HepG2 (cell line): ENCODE data around the gene ULK4. TPM values are rescaled to one million over a fixed set of nuclear protein-coding genes. Genes with fewer than 3 reads are reported as not detected.

ENCODE experiments used
- ATAC-seq: fragments of 200-7000 bp; cut with Tn5 transposase; 3 replicates; pipeline ENCODE4 v1.9.1; 2020; ENCODE audit warnings: mild to moderate bottlenecking, moderate library complexity
- BruUV-seq: library from RNA; stranded (reverse); fragments of 400-500 nt; replicated peaks from 2 replicates; lab custom pipeline; 2021; lab: Mats Ljungman, UMichigan
- CTCF ChIA-PET: fragments of 300-600 bp; formaldehyde crosslinking; extraction: SDS; loops from one replicate; lab custom pipeline; 2021; ENCODE audit warnings: low total read pairs, inconsistent platforms, low intra/inter-chr PET ratio; lab: Yijun Ruan, JAX
- POLR2A ChIA-PET: fragments of 350-600 bp; sonication (Branson Sonifier 250); formaldehyde crosslinking; loops from one replicate; lab custom pipeline; 2020; ENCODE audit warnings: antibody characterized with exemption, inconsistent platforms; lab: Yijun Ruan, JAX
- DNase-seq: peaks from one replicate; pipeline ENCODE4 v3.0.0-alpha.2; 2015; ENCODE audit warnings: low spot score
- FAIRE-seq: peaks from 3 replicates; lab custom pipeline; 2011; peaks lifted over from hg19 to GRCh38; lab: Jason Lieb, UNC
- H2AFZ ChIP-seq: one replicate; pipeline ENCODE4 v1.6.1; 2011; ENCODE audit warnings: low read length, inconsistent platforms
- H3K27ac ChIP-seq: fragments of 300-600 bp; 3 replicates; pipeline ENCODE4 v1.8.0; 2011; ENCODE audit warnings: mixed run types, mild to moderate bottlenecking, mixed read lengths, low read length, inconsistent platforms; ENCODE audit not compliant: insufficient read depth; ENCODE audit errors: extremely low read length
- H3K27me3 ChIP-seq, 2 experiments: fragments of 200-600 bp in 1 of 2; 2 replicates in 1 of 2; 3 replicates in 1 of 2; pipeline versions ENCODE4 v1.6.0 to v1.8.0; 2011; ENCODE audit warnings: low read length in 2 of 2, mild to moderate bottlenecking in 2 of 2, moderate library complexity in 2 of 2, inconsistent platforms in 1 of 2; ENCODE audit not compliant: insufficient read depth in 2 of 2, control insufficient read depth in 1 of 2
- H3K36me3 ChIP-seq, 2 experiments: fragments of 200-600 bp in 1 of 2; replicated peaks in 1 of 2; 2 replicates in 1 of 2; 3 replicates in 1 of 2; pipeline versions ENCODE4 v1.5.1 to v1.8.0; 2011; ENCODE audit warnings: low read length in 2 of 2, inconsistent platforms in 1 of 2; ENCODE audit not compliant: insufficient read depth in 2 of 2, control insufficient read depth in 1 of 2
- H3K4me1 ChIP-seq: 2 replicates; pipeline ENCODE4 v1.5.1; 2012; ENCODE audit warnings: low read length, inconsistent platforms; ENCODE audit not compliant: insufficient read depth
- H3K4me2 ChIP-seq: 2 replicates; pipeline ENCODE4 v1.6.0; 2011; ENCODE audit warnings: low read depth, low read length, inconsistent platforms
- H3K4me3 ChIP-seq, 3 experiments: fragments of 200-600 bp in 1 of 3; sonication (generic), shearing (Covaris generic) in 1 of 3; replicated peaks in 1 of 3; 2 replicates each; pipeline ENCODE4 v1.5.1; 2011 to 2016; ENCODE audit warnings: low read length in 3 of 3, inconsistent platforms in 2 of 3, low read depth in 2 of 3, mild to moderate bottlenecking in 2 of 3, control low read depth in 1 of 3, mixed read lengths in 1 of 3; ENCODE audit not compliant: insufficient read depth in 1 of 3
- H3K79me2 ChIP-seq: one replicate; pipeline ENCODE4 v1.6.1; 2011; ENCODE audit warnings: low read length, inconsistent platforms; ENCODE audit not compliant: insufficient read depth
- H3K9ac ChIP-seq: 2 replicates; pipeline ENCODE4 v1.6.0; 2011; ENCODE audit warnings: mild to moderate bottlenecking, low read depth, low read length, inconsistent platforms; ENCODE audit not compliant: insufficient read depth
- H3K9me3 ChIP-seq: 2 replicates; pipeline ENCODE4 v1.5.1; 2012; ENCODE audit warnings: mild to moderate bottlenecking, low read length
- H4K20me1 ChIP-seq: 2 replicates; pipeline ENCODE4 v1.6.0; 2011; ENCODE audit warnings: inconsistent platforms, mild to moderate bottlenecking, low read length, moderate library complexity; ENCODE audit not compliant: insufficient read depth
- AKAP8 ChIP-seq: sonication (generic); formaldehyde crosslinking; IDR thresholded peaks from 2 replicates; pipeline ENCODE4 v1.5.1; 2020; ENCODE audit warnings: mild to moderate bottlenecking, missing genetic modification reagents
- CEBPB ChIP-seq: IDR thresholded peaks from 2 replicates; pipeline ENCODE4 v1.6.1; 2011; ENCODE audit warnings: low read depth, low read length, improper control_type of control experiment, borderline replicate concordance
- CEBPG ChIP-seq: IDR thresholded peaks from 2 replicates; pipeline ENCODE4 v1.6.1; 2016
- DMAP1 ChIP-seq: IDR thresholded peaks from 2 replicates; pipeline ENCODE4 v1.6.1; 2016
- DPF2 ChIP-seq: sonication (generic); formaldehyde crosslinking; IDR thresholded peaks from 2 replicates; pipeline ENCODE4 v1.4.0; 2020; ENCODE audit warnings: mild to moderate bottlenecking, low read depth, missing genetic modification reagents, borderline replicate concordance
- KMT2B ChIP-seq: IDR thresholded peaks from 2 replicates; pipeline ENCODE4 v1.6.1; 2016; ENCODE audit warnings: missing genetic modification reagents, missing compliant biosample characterization
- MIXL1 ChIP-seq: IDR thresholded peaks from 2 replicates; pipeline ENCODE4 v1.6.1; 2016
- MTA1 ChIP-seq: sonication (generic); formaldehyde crosslinking; IDR thresholded peaks from 2 replicates; pipeline ENCODE4 v1.4.0; 2020; ENCODE audit warnings: missing genetic modification reagents, mild to moderate bottlenecking, borderline replicate concordance
- MXD3 ChIP-seq: IDR thresholded peaks from 2 replicates; pipeline ENCODE4 v1.6.1; 2016; ENCODE audit warnings: mild to moderate bottlenecking, missing biosample characterization, missing genetic modification reagents
- PAXIP1 ChIP-seq: sonication (generic); formaldehyde crosslinking; conservative IDR thresholded peaks from 2 replicates; pipeline ENCODE4 v1.4.0; 2020; ENCODE audit warnings: mild to moderate bottlenecking, missing genetic modification reagents, moderate library complexity
- RAD21 ChIP-seq: fragments of 450-650 bp; formaldehyde crosslinking; IDR thresholded peaks from 2 replicates; pipeline ENCODE4 v1.5.0; 2020; ENCODE audit warnings: mild to moderate bottlenecking
- REL ChIP-seq: sonication (generic); formaldehyde crosslinking; conservative IDR thresholded peaks from 2 replicates; pipeline ENCODE4 v1.8.0; 2022; ENCODE audit warnings: mild to moderate bottlenecking, missing genetic modification reagents, moderate library complexity
- SMAD9 ChIP-seq: sonication (generic); formaldehyde crosslinking; IDR thresholded peaks from 2 replicates; pipeline ENCODE4 v1.5.1; 2020; ENCODE audit warnings: mild to moderate bottlenecking, missing genetic modification reagents
- STAG1 ChIP-seq: sonication (generic); formaldehyde crosslinking; IDR thresholded peaks from 2 replicates; pipeline ENCODE4 v1.4.0; 2020; ENCODE audit warnings: missing genetic modification reagents
- TEF ChIP-seq: sonication (generic); formaldehyde crosslinking; IDR thresholded peaks from 2 replicates; pipeline ENCODE4 v1.5.0; 2020; ENCODE audit warnings: missing genetic modification reagents
- ZMYM3 ChIP-seq: sonication (generic); formaldehyde crosslinking; IDR thresholded peaks from 2 replicates; pipeline ENCODE4 v1.5.1; 2020; ENCODE audit warnings: mild to moderate bottlenecking, missing genetic modification reagents
- ZNF136 ChIP-seq: sonication (generic); formaldehyde crosslinking; IDR thresholded peaks from 2 replicates; pipeline ENCODE4 v1.8.1; 2022; ENCODE audit warnings: low read depth, mild to moderate bottlenecking, moderate library complexity, missing genetic modification reagents
- ZNF260 ChIP-seq: sonication (generic); formaldehyde crosslinking; IDR thresholded peaks from 2 replicates; pipeline ENCODE4 v1.4.0; 2020; ENCODE audit warnings: missing genetic modification reagents, low read depth, mild to moderate bottlenecking, borderline replicate concordance
- ZNF703 ChIP-seq: sonication (generic); formaldehyde crosslinking; IDR thresholded peaks from 2 replicates; pipeline ENCODE4 v1.5.1; 2020; ENCODE audit warnings: missing genetic modification reagents, mild to moderate bottlenecking, moderate library complexity, borderline replicate concordance
- ZZZ3 ChIP-seq: sonication (generic); formaldehyde crosslinking; IDR thresholded peaks from 2 replicates; pipeline ENCODE4 v1.4.0; 2020; ENCODE audit warnings: missing genetic modification reagents, mild to moderate bottlenecking, borderline replicate concordance
- WGBS: methylation state at CpG from one replicate; pipeline ENCODE4 v1.1.6; 2017; ENCODE audit warnings: low lambda C conversion rate; 5-methylcytosine and 5-hydroxymethylcytosine counted together
- in situ Hi-C: cut with HindIII; loops from 2 replicates; pipeline ENCODE4 v1.10.0; 2017; ENCODE audit warnings: low pct_unique_long_range_greater_than_20kb; ENCODE audit not compliant: extremely low pct_ligation_motif_present
- intact Hi-C: fragments of 100-400 bp; cut with micrococcal nuclease; formaldehyde crosslinking; loops from one replicate; pipeline ENCODE4 v1.10.0; 2022; ENCODE audit not compliant: unreplicated experiment
- polyA plus RNA-seq, 8 experiments: library from polyadenylated mRNA; depleted of rRNA in 3 of 8; stranded (reverse) in 7 of 8; unstranded in 1 of 8; fragments of >200 nt; fragmentation: Illumina TruSeq in 4 of 8; extraction: Trizol in 4 of 8; gene quantifications; 2 replicates each; pipeline versions ENCODE4 v1.2.1 to v1.2.3, GENCODE V29; 2011 to 2016; ENCODE audit warnings: low read depth in 4 of 8, missing spikeins in 1 of 8, mixed read lengths in 1 of 8; ENCODE audit not compliant: insufficient read depth in 1 of 8
- total RNA-seq, 5 experiments: library from RNA; depleted of rRNA; stranded (reverse); fragments of >200 nt; fragmentation: Illumina TruSeq; extraction: Trizol; gene quantifications; 2 replicates each; pipeline ENCODE4 v1.2.3, GENCODE V29; 2016; ENCODE audit warnings: low read depth in 1 of 5

ULK4 gene
- total and polyA plus RNA-seq, 2 of the 13 experiments (the other 11 are each of a cell fraction or from before 2014, with no cell fraction given), result 6.7 to 11.8 TPM

GRCh38 chr3:41881233-41881821, 80.6 kb downstream of the ULK4 start:
- CTCF ChIA-PET, result interaction anchor here (1.5 to 1.6 kb wide), 2 partner anchors 1297 to 1301 kb away, joined by 13 to 16 read pairs; no protein-coding TSS in a partner anchor
- no TSS peak for BruUV-seq
- Histone ChIP-seq H3K27ac (no peak overlapping the region), H3K4me1 (no peaks in the 10 kb centered on the region), H3K79me2 (no peaks in the 10 kb centered on the region), H3K4me3 (no peak overlapping the region), H3K9me3 (no peaks in the 10 kb centered on the region), H3K36me3 (no peaks in the 10 kb centered on the region), H3K9ac (no peak overlapping the region), H3K4me2 (no peak overlapping the region), H4K20me1 (no peaks in the 10 kb centered on the region), H3K27me3 (no peaks in the 10 kb centered on the region), H2AFZ (no peak overlapping the region)
- in situ Hi-C loops, result loop anchor here (10.0 kb wide), 1 partner anchor 1297 kb away; no protein-coding TSS in a partner anchor
- POLR2A ChIA-PET, result no interaction called here
- intact Hi-C loops, result loop anchor here (1.0 to 2.0 kb wide), 3 partner anchors 431 to 1301 kb away; no protein-coding TSS in a partner anchor
- DNase-seq (peak; percentile 23), FAIRE-seq (peak; percentile 42), ATAC-seq (no peak)
- 51% methylated on average over 3 of the region's 3 CpGs for WGBS
- no peak for TF ChIP-seq SMAD9 (CRISPR knock-in tag)
- no peak for TF ChIP-seq DPF2 (CRISPR knock-in tag)
- TF ChIP-seq ZZZ3 (CRISPR knock-in tag), result no peak
- 0 out of 2 replicates have a peak, but pooled peaks have one; percentile 4 for TF ChIP-seq CEBPG (CRISPR knock-in tag)
- TF ChIP-seq KMT2B (CRISPR knock-in tag), result no peak
- TF ChIP-seq ZNF260 (CRISPR knock-in tag), result no peak
- no peak for TF ChIP-seq REL (CRISPR knock-in tag)
- no peak for TF ChIP-seq AKAP8 (CRISPR knock-in tag)
- no peak for TF ChIP-seq DMAP1 (CRISPR knock-in tag)
- TF ChIP-seq MTA1 (CRISPR knock-in tag), result no peak
- no peak for TF ChIP-seq ZMYM3 (CRISPR knock-in tag)
- TF ChIP-seq CEBPB, result peak; percentile 1; the same call in 1 of the 2 replicates
- TF ChIP-seq ZNF136 (CRISPR knock-in tag), result no peak
- peak; percentile 48; the same call in 1 of the 2 replicates for TF ChIP-seq RAD21 (CRISPR knock-in tag)
- TF ChIP-seq TEF (CRISPR knock-in tag), result no peak
- 0 out of 2 replicates have a peak, but pooled peaks have one; percentile 33 for TF ChIP-seq MIXL1 (CRISPR knock-in tag)
- TF ChIP-seq MXD3 (CRISPR knock-in tag), result no peak
- TF ChIP-seq STAG1, result peak; percentile 84
- TF ChIP-seq ZNF703 (CRISPR knock-in tag), result no peak
- TF ChIP-seq PAXIP1 (CRISPR knock-in tag), result no peak
